Heart left ventricle (tissue), 16 donors: ENCODE measurements around the gene CYP46A1. TPM values are rescaled to one million over a fixed set of nuclear protein-coding genes. Genes with fewer than 3 reads are reported as not detected.

ENCODE experiments used
- ATAC-seq, 4 donors: fragments of 200-7000 bp; cut with Tn5 transposase; one replicate each; pipeline ENCODE4 v1.9.1; 2020 to 2022; ENCODE audit warnings: moderate library complexity in 4 of 4, mild to moderate bottlenecking in 3 of 4, moderate number of reproducible peaks in 1 of 4
- DNase-seq, 5 donors: peaks; one replicate each; pipeline ENCODE4 v3.0.0-alpha.2; 2020
- H3K27ac ChIP-seq, 12 donors: fragments of 200-600 bp; sonication (generic) in 4 of 12; one replicate each; pipeline versions ENCODE4 v1.5.0 to v1.8.0; 2016 to 2022; ENCODE audit warnings: mild to moderate bottlenecking in 2 of 12
- H3K27me3 ChIP-seq, 9 donors: fragments of 200-600 bp; sonication (generic) in 2 of 9; one replicate each; pipeline versions ENCODE4 v1.5.1 to v1.8.0; 2016 to 2022; ENCODE audit warnings: mild to moderate bottlenecking in 3 of 9
- H3K36me3 ChIP-seq, 9 donors: fragments of 200-600 bp; sonication (generic) in 2 of 9; one replicate each; pipeline versions ENCODE4 v1.5.0 to v1.8.0; 2018 to 2022; ENCODE audit warnings: mild to moderate bottlenecking in 2 of 9
- H3K4me1 ChIP-seq, 12 donors: fragments of 200-600 bp; sonication (generic) in 4 of 12; one replicate each; pipeline versions ENCODE4 v1.5.0 to v1.8.0; 2016 to 2022; ENCODE audit warnings: mild to moderate bottlenecking in 3 of 12
- H3K4me3 ChIP-seq, 12 donors: fragments of 200-600 bp; sonication (generic) in 4 of 12; one replicate each; pipeline versions ENCODE4 v1.5.0 to v1.8.0; 2017 to 2022; ENCODE audit warnings: mild to moderate bottlenecking in 9 of 12, moderate library complexity in 4 of 12
- H3K9me3 ChIP-seq, 12 donors: fragments of 200-600 bp; sonication (generic) in 4 of 12; one replicate each; pipeline versions ENCODE4 v1.5.0 to v1.8.0; 2016 to 2022; ENCODE audit warnings: mild to moderate bottlenecking in 1 of 12
- CTCF ChIP-seq, 12 donors: fragments of 200-600 bp; sonication (generic) in 4 of 12; IDR thresholded peaks; one replicate each; pipeline versions ENCODE4 v1.5.0 to v1.8.0; 2018 to 2022; ENCODE audit warnings: antibody characterized with exemption in 12 of 12, mild to moderate bottlenecking in 5 of 12
- POLR2A ChIP-seq, 2 donors: fragments of 450-650 bp; IDR thresholded peaks; one replicate each; pipeline ENCODE4 v1.6.1; 2017; ENCODE audit warnings: antibody characterized with exemption in 2 of 2, mild to moderate bottlenecking in 2 of 2, moderate library complexity in 2 of 2
- WGBS, 4 donors: extraction: QIAGEN DNeasy Blood & Tissue Kit in 2 of 4; methylation state at CpG; one replicate each; pipeline versions ENCODE4 v1.1.5 to v1.1.7; 2013 to 2018; 5-methylcytosine and 5-hydroxymethylcytosine counted together
- intact Hi-C, 10 donors: fragments of 100-400 bp; cut with DNase I; formaldehyde crosslinking; loops; one replicate each; pipeline versions ENCODE4 v1.11.1 to v1.14.2; 2022
- polyA plus RNA-seq, 2 donors: library from polyadenylated mRNA; stranded (reverse); fragments of 200-250 nt; gene quantifications; one replicate each; pipeline ENCODE4 v1.2.3, GENCODE V29; 2013
- total RNA-seq, 9 donors: library from RNA; depleted of rRNA in 2 of 9; stranded (reverse); fragments of >200 nt in 2 of 9; fragmentation: NEBNext Ultra II Directional in 3 of 9; extraction: Animal tissue kit (Norgen Biotek cat#: 25700) in 3 of 9; gene quantifications; one replicate each; pipeline versions ENCODE4 v1.1.0 to v1.2.4, GENCODE V29; 2016 to 2023
- donor health status: ischemic (EF 13 %, LVEDD 7.1; RV severe dilation, severe dysfunction).
- donor health status: healthy with polysubstance abuse.
- donor health status: DM: no; HTN: yes; CAD: no.
- donor health status: DM: no; HTN: no; CAD: no.
- donor health status: ischemic (EF 25% LVEDD 6.9; RV normal size, moderate dysfunction).
- donor health status: ischemic (EF 25% LVEDD 5.7; RV mildly dilated, moderate dysfunction).
- donor health status: healthy.
- donor health status: DM: yes; HTN: yes; CAD: no.
- donor health status: ischemic (EF 35%, LVEDD 5.7; RV mildly dilated, moderate dysfunction).
- donor health status: nonischemic (EF 11% LVEDD 7.7; RV severe dilation, severe dysfunction).
- donor health status: DM: yes; HTN: yes; CAD: no.
- donor health status: PGD.
- donor health status: ischemic (EF 29% LVEDD 5.4; RV normal size, mild dysfunction).
- donor health status: nonischemic (EF 23%, LVEDD 6.1; RV moderate dilation, normal function).

CYP46A1 gene
- total and polyA plus RNA-seq, 11 donors = 1.5 to 8.0 (median 3.4) TPM

DNA sequence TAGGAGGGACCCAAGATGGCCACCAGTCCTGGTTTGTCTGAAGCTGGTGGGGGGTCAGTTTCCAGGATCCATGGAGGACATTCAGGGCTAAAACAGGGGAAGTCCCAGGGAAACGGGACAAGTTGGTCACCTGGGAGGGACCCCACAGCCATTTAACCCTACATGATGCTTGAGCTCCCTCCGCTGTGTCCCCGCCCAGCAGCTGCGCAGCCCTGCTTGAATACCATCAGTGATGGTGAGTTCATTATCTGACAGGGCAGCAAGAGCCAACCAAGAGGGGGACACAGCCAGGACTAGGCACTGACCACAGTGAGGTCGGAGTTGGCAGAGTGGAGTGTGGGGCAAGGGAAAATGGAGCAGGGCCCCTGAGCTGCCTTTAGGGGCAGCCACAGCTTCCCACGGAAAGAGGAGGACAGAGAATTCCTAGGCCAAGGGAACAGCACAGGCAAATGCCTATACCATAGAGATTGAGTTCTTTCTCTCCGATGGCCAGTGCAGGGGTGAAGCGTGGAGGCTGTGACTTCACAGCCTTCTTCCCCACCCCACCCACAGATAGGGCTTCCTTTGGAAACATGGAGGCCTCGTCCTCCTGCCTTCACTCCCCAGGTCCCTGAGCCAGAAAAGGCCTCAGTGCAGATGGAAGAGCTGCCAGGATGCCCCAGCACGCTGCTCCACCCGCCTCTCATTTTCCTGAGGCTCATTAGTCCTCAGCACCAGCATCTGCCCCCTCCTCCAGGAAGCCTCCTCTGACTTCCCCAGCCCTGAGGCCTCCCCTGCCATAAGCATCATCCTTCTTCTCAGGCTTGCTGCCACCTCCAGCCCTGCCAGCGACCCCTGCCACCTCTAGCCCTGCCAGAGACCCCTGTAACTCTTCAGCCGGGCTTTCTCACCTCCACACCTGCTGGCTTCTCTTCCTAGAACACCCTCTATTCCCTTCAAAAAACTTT, 51.4 kb downstream of the CYP46A1 start:
- Histone ChIP-seq H3K27me3 (peaks cover 0 to 15% (median 0%) of the 10 kb centered on the region in 9 donors), H3K4me3 (no peak overlapping the region), H3K27ac (peak overlapping the region in 9 of 12 donors; percentile 4 to 95 (median 52)), H3K9me3 (no peaks in the 10 kb centered on the region), H3K36me3 (no peaks in the 10 kb centered on the region), H3K4me1 (peaks cover 0 to 89% (median 52%) of the 10 kb centered on the region in 12 donors)
- WGBS, 4 donors = 77 to 86% (median 80%) methylated on average over 13 of the region's 13 CpGs
- intact Hi-C loops = loop anchor here in 4 of 10 donors (5.0 to 10.0 kb wide), 2 partner anchors 57 to 59 kb away; partner anchors contain the start of gene EML1 (in 4 of the 4)
- ATAC-seq (no peak), DNase-seq (peak in 2 of 5 donors; percentile 24 to 25)
- TF ChIP-seq POLR2A (IDR thresholded peaks at IDR 0.05) = no peak
- TF ChIP-seq CTCF (IDR thresholded peaks at IDR 0.05) = no peak

- H3K4me3 ChIP-seq = peak overlapping the region in 11 of 12 donors; percentile 39 to 77 (median 66)
- peaks cover 0 to 86% (median 48%) of the 10 kb centered on the region in 12 donors for H3K4me1 ChIP-seq
- intact Hi-C loops = loop anchor here in 4 of 10 donors (5.0 to 10.0 kb wide), 2 partner anchors 56 to 58 kb away; partner anchors contain the start of gene EML1 (in 4 of the 4)
- ATAC-seq = peak; percentile 18 to 55 (median 36)
- WGBS, 4 donors = 24 to 29% (median 27%) methylated on average over 10 of the region's 10 CpGs
- no peaks in the 10 kb centered on the region for H3K36me3 ChIP-seq
- H3K27ac ChIP-seq = peak overlapping the region; percentile 76 to 95 (median 88)
- peak in 1 of 2 donors; percentile 14 for TF ChIP-seq POLR2A (IDR thresholded peaks at IDR 0.05)
- TF ChIP-seq CTCF (IDR thresholded peaks at IDR 0.05) = no peak
- H3K27me3 ChIP-seq = peaks cover 0 to 9% (median 0%) of the 10 kb centered on the region in 9 donors
- no peaks in the 10 kb centered on the region for H3K9me3 ChIP-seq
- peak; percentile 67 to 83 (median 68) for DNase-seq
Observed at GRCh38 chr14:99736603-99737371, 52.7 kb downstream of the CYP46A1 start.

- Histone ChIP-seq H3K36me3 (no peaks in the 10 kb centered on the region), H3K27me3 (peaks cover 0 to 9% (median 0%) of the 10 kb centered on the region in 9 donors), H3K9me3 (no peaks in the 10 kb centered on the region), H3K4me3 (peak overlapping the region; percentile 39 to 89 (median 66)), H3K27ac (peak overlapping the region; percentile 76 to 95 (median 88)), H3K4me1 (peaks cover 0 to 83% (median 44%) of the 10 kb centered on the region in 12 donors)
- intact Hi-C loops = loop anchor here in 4 of 10 donors (5.0 to 10.0 kb wide), 2 partner anchors 55 to 57 kb away; partner anchors contain the start of gene EML1 (in 4 of the 4)
- TF ChIP-seq CTCF (IDR thresholded peaks at IDR 0.05) (no peak), POLR2A (IDR thresholded peaks at IDR 0.05) (no peak)
- peak; percentile 76 to 87 (median 84) for DNase-seq
- 6 to 7% (median 7%) methylated on average over 2 to 26 of the region's 26 CpGs for WGBS, 4 donors
- peak; percentile 73 to 86 (median 82) for ATAC-seq
Observed at GRCh38 chr14:99737451-99737951, 53.4 kb downstream of the CYP46A1 start.
